ENCODE data around the gene CYB5R3.

DNA sequence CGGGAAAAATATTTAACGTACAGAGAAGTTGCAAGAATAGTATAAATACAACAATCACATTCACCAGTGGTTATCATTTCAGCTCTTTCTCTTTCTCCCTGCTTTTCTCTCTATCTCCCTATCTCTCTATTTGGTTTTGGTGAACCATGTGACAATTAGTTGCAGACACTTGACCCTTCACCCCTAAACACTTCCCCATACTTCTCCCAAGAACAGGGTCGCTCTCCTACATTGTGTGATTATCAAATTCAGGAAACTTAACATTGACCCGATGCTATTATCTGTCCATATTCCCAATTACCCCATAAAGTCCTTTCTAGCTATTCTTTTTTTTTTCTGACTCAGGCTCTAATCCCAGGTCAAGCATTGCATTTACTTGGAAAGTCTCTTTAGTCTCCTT, 4.8 kb upstream of the CYB5R3 start:
- TF ChIP-seq, protein P1, sequence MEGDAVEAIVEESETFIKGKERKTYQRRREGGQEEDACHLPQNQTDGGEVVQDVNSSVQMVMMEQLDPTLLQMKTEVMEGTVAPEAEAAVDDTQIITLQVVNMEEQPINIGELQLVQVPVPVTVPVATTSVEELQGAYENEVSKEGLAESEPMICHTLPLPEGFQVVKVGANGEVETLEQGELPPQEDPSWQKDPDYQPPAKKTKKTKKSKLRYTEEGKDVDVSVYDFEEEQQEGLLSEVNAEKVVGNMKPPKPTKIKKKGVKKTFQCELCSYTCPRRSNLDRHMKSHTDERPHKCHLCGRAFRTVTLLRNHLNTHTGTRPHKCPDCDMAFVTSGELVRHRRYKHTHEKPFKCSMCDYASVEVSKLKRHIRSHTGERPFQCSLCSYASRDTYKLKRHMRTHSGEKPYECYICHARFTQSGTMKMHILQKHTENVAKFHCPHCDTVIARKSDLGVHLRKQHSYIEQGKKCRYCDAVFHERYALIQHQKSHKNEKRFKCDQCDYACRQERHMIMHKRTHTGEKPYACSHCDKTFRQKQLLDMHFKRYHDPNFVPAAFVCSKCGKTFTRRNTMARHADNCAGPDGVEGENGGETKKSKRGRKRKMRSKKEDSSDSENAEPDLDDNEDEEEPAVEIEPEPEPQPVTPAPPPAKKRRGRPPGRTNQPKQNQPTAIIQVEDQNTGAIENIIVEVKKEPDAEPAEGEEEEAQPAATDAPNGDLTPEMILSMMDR (IDR thresholded peaks at IDR 0.05; ENCODE audit: insufficient read depth, low read length), result no peak
- no peak for TF ChIP-seq SPI1 (IDR thresholded peaks at IDR 0.05; ENCODE audit: borderline replicate concordance, low read depth)
